ENCODE results near the gene CADM3.

Gene CADM3

GRCh38 chr1:159173320-159173719 lies 1.9 kb downstream of the CADM3 start:
- DNase-seq, result no peak

GRCh38 chr1:159175571-159175970 lies 4.2 kb downstream of the CADM3 start:
- no peak for DNase-seq

GRCh38 chr1:159177272-159177907 lies 6.0 kb downstream of the CADM3 start:
- no peak for DNase-seq

GRCh38 chr1:159179906-159180305 lies 8.5 kb downstream of the CADM3 start:
- DNase-seq, result peak; percentile 71 to 83

GRCh38 chr1:159180516-159180915 lies 9.1 kb downstream of the CADM3 start:
- no peak for DNase-seq

- peak; percentile 35 to 52 for DNase-seq
These were observed 10.1 kb downstream of the CADM3 start for GRCh38 chr1:159181328-159182024.

GRCh38 chr1:159184201-159184600 lies 12.8 kb downstream of the CADM3 start:
- no peak for DNase-seq

- DNase-seq, result no peak
These were observed 13.7 kb downstream of the CADM3 start for GRCh38 chr1:159185121-159185520.

- peak; percentile 24 to 37 for DNase-seq
These were observed 15.6 kb downstream of the CADM3 start for GRCh38 chr1:159187033-159187432.

- peak in 1 of 2 experiments; percentile 40 for DNase-seq
These were observed 16.4 kb downstream of the CADM3 start for GRCh38 chr1:159187647-159188374.

GRCh38 chr1:159188375-159188788 lies 17.0 kb downstream of the CADM3 start:
- DNase-seq, result peak; percentile 72 to 92

GRCh38 chr1:159190441-159190840 lies 19.0 kb downstream of the CADM3 start:
- DNase-seq, result no peak

- no peak for DNase-seq
These were observed 25.1 kb downstream of the CADM3 start for GRCh38 chr1:159196543-159196942.

- peak; percentile 80 to 88 for DNase-seq
These were observed 26.4 kb downstream of the CADM3 start for GRCh38 chr1:159197561-159198557.

GRCh38 chr1:159199901-159200300 lies 28.5 kb downstream of the CADM3 start:
- DNase-seq, result no peak

- DNase-seq, result no peak
These were observed 29.4 kb downstream of the CADM3 start for GRCh38 chr1:159200769-159201168.

- DNase-seq, result no peak
These were observed 30.2 kb downstream of the CADM3 start for GRCh38 chr1:159201642-159202041.

GRCh38 chr1:159203610-159204009 lies 32.2 kb downstream of the CADM3 start:
- no peak for DNase-seq

- DNase-seq, result no peak
These were observed 33.0 kb downstream of the CADM3 start, which contains the start of gene ACKR1 for GRCh38 chr1:159204161-159205141. Gene ACKR1, plus strand, starts transcription at chr1:159204875. Its CDS starts 85 bp downstream, at chr1:159204960.

- no peak for DNase-seq
These were observed 33.8 kb downstream of the CADM3 start for GRCh38 chr1:159205225-159205624.

- no peak for DNase-seq
These were observed 34.7 kb downstream of the CADM3 start for GRCh38 chr1:159206110-159206509.

Measured in NCI-H446 (cell line).